SK-N-MC (cell line): ENCODE measurements around the gene C22orf39.
"Not testable (repeated sequence)": the region's sequence is repeated elsewhere in the genome, so short reads cannot be mapped to it uniquely, and the experiment has no call there.

Experiments
- DNase-seq: peaks from one replicate; pipeline ENCODE4 v3.0.0-alpha.2; 2011; ENCODE audit warnings: low read depth, low spot score
- H3K27ac ChIP-seq: fragments of 200-600 bp; sonication (generic); 2 replicates; pipeline ENCODE4 v1.5.1; 2016; ENCODE audit warnings: mixed run types
- H3K36me3 ChIP-seq: fragments of 200-600 bp; sonication (generic); 2 replicates; pipeline ENCODE4 v1.6.1; 2017; ENCODE audit warnings: antibody characterized with exemption, low read length, mixed read lengths; ENCODE audit not compliant: insufficient read depth
- H3K4me3 ChIP-seq: fragments of 200-600 bp; sonication (generic); 2 replicates; pipeline ENCODE4 v1.5.1; 2016
- H3K9ac ChIP-seq: fragments of 200-600 bp; sonication (generic); 2 replicates; pipeline ENCODE4 v1.8.0; 2017; ENCODE audit warnings: mixed run types, mixed read lengths; ENCODE audit not compliant: insufficient read length
- H3K9me3 ChIP-seq: fragments of 200-600 bp; sonication (generic); 2 replicates; pipeline ENCODE4 v1.6.1; 2017; ENCODE audit warnings: low read depth, mild to moderate bottlenecking, antibody characterized with exemption, low read length, moderate library complexity, mixed read lengths
- EZH2 ChIP-seq: fragments of 200-600 bp; sonication (generic); IDR thresholded peaks from one replicate; pipeline ENCODE4 v1.6.1; 2017; ENCODE audit warnings: antibody characterized with exemption
- FOXP2 ChIP-seq: optimal IDR thresholded peaks from 2 replicates; pipeline ENCODE3; 2011; ENCODE audit warnings: mild to moderate bottlenecking, moderate library complexity; ENCODE audit not compliant: insufficient read depth; ENCODE audit errors: extremely low read length, control extremely low read depth
- POLR2AphosphoS5 ChIP-seq: IDR thresholded peaks from 2 replicates; pipeline ENCODE4 v1.6.1; 2012; ENCODE audit warnings: mild to moderate bottlenecking, low read depth, low read length, borderline replicate concordance

Gene C22orf39

GRCh38 chr22:19449422-19449767 is 1.9 kb upstream of the C22orf39 start:
- H3K36me3 ChIP-seq = peaks cover 36% of the 10 kb centered on the region; the same call in 1 of the 2 replicates
- H3K4me3 ChIP-seq = no peak overlapping the region
- H3K9me3 ChIP-seq = no peaks in the 10 kb centered on the region
- TF ChIP-seq POLR2AphosphoS5 (no peak), FOXP2 (no peak)
- DNase-seq = no peak
- H3K9ac ChIP-seq = no peak overlapping the region
- no peak overlapping the region for H3K27ac ChIP-seq

- Histone ChIP-seq H3K4me3 (peak overlapping the region; percentile 78), H3K9me3 (no peaks in the 10 kb centered on the region), H3K36me3 (peaks cover 36% of the 10 kb centered on the region; the same call in 1 of the 2 replicates), H3K27ac (no peak overlapping the region), H3K9ac (no peak overlapping the region)
- TF ChIP-seq EZH2 (no peak), POLR2AphosphoS5 (no peak), FOXP2 (no peak)
- DNase-seq = no peak
Measured at GRCh38 chr22:19448739-19449421, 1.4 kb upstream of the C22orf39 start.

GRCh38 chr22:19448076-19448607 is 631 bp upstream of the C22orf39 start:
- Histone ChIP-seq H3K36me3 (peaks cover 36% of the 10 kb centered on the region; the same call in 1 of the 2 replicates), H3K4me3 (peak overlapping the region; percentile 78), H3K9me3 (no peaks in the 10 kb centered on the region), H3K27ac (no peak overlapping the region), H3K9ac (peak overlapping the region; percentile 73)
- no peak for TF ChIP-seq EZH2
- no peak for TF ChIP-seq POLR2AphosphoS5
- no peak for TF ChIP-seq FOXP2
- no peak for DNase-seq

GRCh38 chr22:19446603-19447329 is 745 bp downstream of the C22orf39 start:
- peak overlapping the region; percentile 78 for H3K4me3 ChIP-seq
- H3K9ac ChIP-seq = peak overlapping the region; percentile 92
- peaks cover 35% of the 10 kb centered on the region; the same call in 1 of the 2 replicates for H3K36me3 ChIP-seq
- TF ChIP-seq FOXP2 (no peak), EZH2 (no peak), POLR2AphosphoS5 (no peak)
- H3K27ac ChIP-seq = no peak overlapping the region
- H3K9me3 ChIP-seq = no peaks in the 10 kb centered on the region
- no peak for DNase-seq

- H3K36me3 ChIP-seq = peaks cover 32% of the 10 kb centered on the region; the same call in 1 of the 2 replicates
Measured at GRCh38 chr22:19445279-19445982, 2.1 kb downstream of the C22orf39 start.

GRCh38 chr22:19443544-19444211 is 3.8 kb downstream of the C22orf39 start:
- TF ChIP-seq POLR2AphosphoS5 (no peak), EZH2 (no peak), FOXP2 (no peak)
- no peak overlapping the region for H3K9ac ChIP-seq
- no peak overlapping the region for H3K27ac ChIP-seq
- H3K36me3 ChIP-seq = peaks cover 25% of the 10 kb centered on the region; the same call in 1 of the 2 replicates
- H3K4me3 ChIP-seq = no peak overlapping the region
- H3K9me3 ChIP-seq = no peaks in the 10 kb centered on the region
- no peak for DNase-seq

More at GRCh38 chr22:19445279-19445982, 2.1 kb downstream of the C22orf39 start:
- not testable (repeated sequence) for H3K9ac ChIP-seq, H3K4me3 ChIP-seq, H3K27ac ChIP-seq, H3K9me3 ChIP-seq, DNase-seq

GRCh38 chr22:19442166-19442565 is 5.3 kb downstream of the C22orf39 start:
- no peaks in the 10 kb centered on the region for H3K9me3 ChIP-seq
- no peak for DNase-seq
- H3K9ac ChIP-seq = no peak overlapping the region
- TF ChIP-seq FOXP2 (no peak), POLR2AphosphoS5 (no peak), EZH2 (no peak)
- H3K36me3 ChIP-seq = peaks cover 25% of the 10 kb centered on the region; the same call in 1 of the 2 replicates
- no peak overlapping the region for H3K4me3 ChIP-seq
- no peak overlapping the region for H3K27ac ChIP-seq

GRCh38 chr22:19440411-19441195 is 6.9 kb downstream of the C22orf39 start:
- Histone ChIP-seq H3K36me3 (peaks cover 27% of the 10 kb centered on the region; the same call in 1 of the 2 replicates), H3K9ac (no peak overlapping the region), H3K9me3 (no peaks in the 10 kb centered on the region), H3K27ac (no peak overlapping the region), H3K4me3 (no peak overlapping the region)
- DNase-seq = no peak
- TF ChIP-seq FOXP2 (no peak), EZH2 (no peak), POLR2AphosphoS5 (no peak)
